ENCODE measurements around the gene TPSAB1.

TPSAB1 gene

DNA sequence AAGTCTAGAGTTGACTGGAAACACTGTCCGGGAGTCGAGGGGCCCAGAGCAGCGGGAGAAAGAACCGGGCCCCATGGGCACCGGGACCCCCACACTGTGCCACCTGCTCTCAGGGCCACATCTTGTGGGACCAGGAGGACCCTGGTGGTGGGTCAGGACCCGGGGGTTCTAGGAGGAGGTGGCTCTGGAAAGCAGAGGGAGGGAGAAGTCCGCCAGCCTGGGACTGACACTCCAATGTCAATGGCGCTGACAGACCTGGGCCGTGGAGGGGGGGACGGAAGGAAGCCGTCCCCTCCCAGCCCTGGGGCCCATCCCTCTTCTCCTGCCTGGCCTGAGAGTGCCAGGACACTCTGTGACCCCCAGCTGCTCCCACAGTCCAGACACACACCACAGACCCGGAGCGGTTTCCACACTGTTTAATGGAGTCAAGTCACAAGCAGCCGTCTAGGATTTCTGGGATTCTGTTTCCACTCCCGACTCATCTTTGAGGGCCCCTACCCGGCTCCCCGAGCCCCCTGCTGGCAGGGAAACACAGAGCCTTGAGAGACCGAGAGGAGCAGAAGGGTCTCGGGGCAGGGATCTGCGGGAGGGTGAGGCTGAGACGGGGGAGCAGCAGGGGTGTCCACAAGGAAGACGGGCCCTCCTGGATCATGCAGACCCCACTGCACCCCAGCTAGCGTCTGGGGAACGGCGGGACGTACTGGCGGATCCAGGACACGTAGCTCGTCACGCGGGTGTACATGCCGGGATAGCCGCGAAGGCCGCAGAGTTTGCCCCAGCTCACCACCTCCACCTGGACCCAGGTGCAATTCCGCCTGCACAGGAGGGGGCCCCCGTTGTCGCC lies 45.4 kb downstream of the TPSAB1 start:
- no peak for DNase-seq (ENCODE audit: low spot score)

DNA sequence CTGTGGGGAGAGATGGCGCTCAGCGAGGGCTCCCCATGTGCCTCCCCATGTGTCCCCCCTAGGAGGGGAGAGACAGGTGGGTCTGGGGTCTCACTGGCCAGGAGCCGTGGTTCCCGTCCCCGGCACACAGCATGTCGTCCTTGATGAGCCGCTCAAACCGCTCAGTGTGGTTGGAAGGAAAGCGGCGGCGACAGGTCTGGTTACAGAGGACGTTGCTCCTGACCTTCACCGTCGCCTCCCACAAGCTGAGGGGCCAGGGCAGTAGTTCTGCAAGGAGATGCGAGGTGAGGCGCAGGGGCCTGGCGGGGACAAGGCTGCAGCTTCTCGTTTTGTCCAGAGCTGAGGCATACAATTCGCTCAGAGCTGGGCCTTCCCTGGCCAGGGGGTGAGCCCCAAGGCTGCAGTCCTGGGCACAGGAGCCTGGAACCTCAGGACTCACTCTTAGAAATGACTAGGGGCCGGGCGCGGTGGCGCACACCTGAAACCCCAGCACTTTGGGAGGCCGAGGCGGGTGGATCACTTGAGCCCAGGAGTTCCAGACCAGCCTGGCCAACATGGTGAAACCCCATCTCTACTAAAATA lies 46.1 kb downstream of the TPSAB1 start:
- no peak for DNase-seq (ENCODE audit: low spot score)

DNA sequence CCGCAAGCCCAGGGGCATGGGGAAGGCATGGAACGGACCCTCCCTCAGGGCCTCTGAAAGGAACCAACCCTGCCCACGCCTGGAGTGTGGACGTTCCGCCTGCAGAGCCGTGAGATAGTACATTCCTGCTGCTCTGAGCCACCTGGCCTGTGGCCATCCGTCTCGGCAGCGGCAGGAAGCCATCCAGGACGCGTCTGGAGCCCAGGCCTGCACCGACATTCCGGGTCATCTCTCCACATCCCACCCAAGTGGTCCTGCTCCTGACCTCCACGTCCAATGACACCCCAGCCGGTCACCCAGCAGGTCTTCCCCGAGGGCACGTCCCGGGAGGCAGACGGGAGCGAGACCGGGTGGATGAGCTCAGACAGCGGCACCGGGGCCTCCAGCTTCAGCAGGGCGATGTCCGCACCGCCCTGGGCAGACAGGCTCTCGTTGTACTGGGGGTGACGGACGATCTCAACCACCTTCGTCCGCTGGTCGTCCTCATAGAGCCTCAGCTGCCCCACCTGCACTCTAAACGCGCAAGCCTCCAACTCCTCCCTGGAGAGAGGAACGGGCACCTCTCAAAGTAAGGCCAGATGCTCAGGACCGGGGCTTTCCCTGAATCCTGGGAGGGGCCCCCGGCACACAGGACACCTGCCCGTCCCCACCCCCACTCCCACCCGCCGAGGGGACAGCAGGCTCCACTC lies 47.6 kb downstream of the TPSAB1 start:
- no peak for DNase-seq (ENCODE audit: low spot score)

DNA sequence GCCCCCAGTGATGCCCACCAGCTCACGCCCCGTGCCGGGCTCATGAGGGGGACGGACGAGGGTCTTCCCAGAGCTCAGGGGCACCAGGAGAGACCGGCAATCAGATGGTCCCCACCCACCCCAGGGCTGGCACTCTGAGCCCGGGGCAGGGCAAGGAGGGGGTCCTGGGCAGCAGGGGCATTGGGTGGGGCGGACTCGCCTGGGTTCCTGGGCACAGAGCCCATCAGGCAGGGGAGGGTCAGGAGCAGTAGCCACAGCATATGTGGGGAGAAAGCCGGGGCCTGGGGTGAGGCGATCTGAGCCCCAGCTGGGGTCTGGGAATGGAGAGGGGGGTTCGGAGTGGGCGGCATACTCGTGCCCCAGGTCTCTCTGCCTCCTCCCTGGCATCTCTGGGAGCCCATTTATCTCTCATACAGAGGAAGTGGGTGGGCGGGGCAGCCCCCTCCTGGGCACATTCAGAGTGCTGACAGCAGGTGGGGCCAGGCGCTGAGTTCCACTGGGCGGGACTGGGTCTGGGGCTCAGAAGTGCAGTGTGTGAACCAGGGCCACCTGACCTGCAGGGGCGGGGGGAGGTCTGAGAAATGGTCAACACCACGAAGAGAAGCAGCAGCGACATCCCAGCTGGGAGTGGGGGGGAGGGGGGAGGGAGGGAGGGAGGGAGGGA lies 48.4 kb downstream of the TPSAB1 start:
- no peak for DNase-seq (ENCODE audit: low spot score)

DNA sequence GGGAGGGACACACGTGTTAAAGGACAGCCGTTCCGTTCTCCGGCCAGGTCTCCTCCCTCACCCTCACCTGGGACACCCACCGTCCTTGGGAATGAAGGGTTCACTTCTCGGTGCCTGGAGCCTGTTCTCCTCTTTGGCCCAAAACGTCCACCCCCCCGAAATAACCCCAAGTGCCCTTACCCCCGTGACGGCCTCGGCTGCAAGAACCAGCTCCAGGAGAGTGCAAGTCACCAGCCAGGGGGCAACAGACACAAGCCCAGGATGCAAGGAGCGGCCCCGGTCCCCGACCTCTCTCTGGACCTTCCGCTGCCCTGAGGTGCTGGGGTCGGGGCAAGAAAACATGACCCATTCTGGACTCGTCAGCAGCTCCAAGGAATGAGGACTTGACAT lies 49.0 kb downstream of the TPSAB1 start:
- DNase-seq (ENCODE audit: low spot score), result no peak

DNA sequence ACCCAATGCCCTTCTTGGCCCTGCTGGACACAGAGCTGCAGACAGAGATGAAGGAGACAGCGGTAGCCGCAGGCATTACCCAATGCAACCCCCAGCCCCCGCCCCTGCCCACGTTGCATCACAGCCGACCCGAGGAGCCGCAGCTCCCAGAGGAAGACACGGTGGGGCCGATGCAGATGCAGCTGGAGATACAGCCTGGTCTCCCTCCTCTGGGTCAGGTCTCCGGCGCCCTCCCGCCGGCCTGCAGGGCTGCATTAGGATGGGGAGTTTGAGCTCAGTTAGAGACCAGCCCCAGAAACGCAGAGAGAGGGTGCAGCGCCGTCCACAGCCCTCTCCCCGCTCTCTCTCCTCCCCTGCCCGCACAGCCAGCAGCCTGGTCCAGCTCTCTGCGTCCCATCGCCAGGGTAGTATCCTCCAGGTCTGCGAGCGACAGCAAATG lies 49.6 kb downstream of the TPSAB1 start:
- no peak for DNase-seq (ENCODE audit: low spot score)

DNA sequence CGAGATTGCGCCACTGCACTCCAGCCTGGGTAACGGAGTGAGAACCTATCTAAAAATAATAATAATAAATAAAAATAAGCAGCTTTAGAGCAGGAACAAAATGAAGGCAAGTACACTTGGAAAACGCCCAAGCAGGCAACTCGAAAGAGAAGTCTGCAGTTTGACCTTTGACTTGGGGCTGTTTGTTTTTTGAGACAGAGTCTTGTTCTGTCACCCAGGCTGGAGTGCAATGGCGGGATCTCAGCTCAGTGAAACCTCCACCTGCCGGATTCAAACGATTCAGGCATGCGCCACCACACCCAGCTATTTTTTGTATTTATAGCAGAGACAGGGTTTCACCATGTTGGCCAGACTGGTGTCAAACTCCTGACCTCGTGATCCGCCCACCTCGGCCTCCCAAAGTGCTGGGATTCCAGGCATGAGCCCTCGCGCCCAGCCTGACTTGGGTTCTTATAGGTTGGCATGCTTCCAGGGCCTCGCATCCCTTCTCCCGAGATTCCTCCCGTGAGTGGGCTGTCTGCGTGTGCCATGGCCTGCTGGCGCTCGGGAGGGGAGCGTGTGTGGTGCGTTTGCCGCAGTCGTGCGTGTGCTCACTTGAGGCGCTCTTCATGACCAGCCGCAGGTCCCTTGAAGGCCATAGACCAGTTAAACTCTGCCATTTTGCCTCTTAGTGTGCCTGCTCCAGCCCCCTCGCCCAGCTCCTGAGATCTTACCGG lies 50.5 kb downstream of the TPSAB1 start:
- DNase-seq (ENCODE audit: low spot score), result no peak

GRCh38 chr16:1291576-1291974 lies 51.1 kb downstream of the TPSAB1 start:
- no peak for DNase-seq (ENCODE audit: low spot score)
